Measurements from ENCODE around the gene AARS2.
A peak's percentile ranks its signal among the peaks of the same experiment; 100 is the strongest.

Gene AARS2

GRCh38 chr6:44304282-44305199 is 8.6 kb downstream of the AARS2 start:
- intact Hi-C loops (cut with DNase I): no loop called here
- peak in 37 of 42 donors; percentile 20 to 70 (median 41) for DNase-seq

- no peak for DNase-seq
- intact Hi-C loops (cut with DNase I): no loop called here
Measured at GRCh38 chr6:44303842-44304241, 9.3 kb downstream of the AARS2 start.

- no peak for DNase-seq
- intact Hi-C loops (cut with DNase I): no loop called here
Measured at GRCh38 chr6:44302856-44303255, 10.3 kb downstream of the AARS2 start.

GRCh38 chr6:44301782-44302564 is 11.2 kb downstream of the AARS2 start:
- no peak for DNase-seq
- intact Hi-C loops (cut with DNase I): no loop called here

- no peak for DNase-seq
- intact Hi-C loops (cut with DNase I): no loop called here
Measured at GRCh38 chr6:44301106-44301505, 12.0 kb downstream of the AARS2 start.

GRCh38 chr6:44300292-44300823 is 12.8 kb downstream of the AARS2 start:
- intact Hi-C loops (cut with DNase I): no loop called here
- no peak for DNase-seq

- intact Hi-C loops (cut with DNase I): no loop called here
- DNase-seq: no peak
Measured at GRCh38 chr6:44298864-44299263, 14.3 kb downstream of the AARS2 start.

- intact Hi-C loops (cut with DNase I): no loop called here
- DNase-seq: no peak
Measured at GRCh38 chr6:44298055-44298803, 14.9 kb downstream of the AARS2 start.

GRCh38 chr6:44297063-44298038 is 15.8 kb downstream of the AARS2 start:
- peak; percentile 27 to 88 (median 68) for DNase-seq

GRCh38 chr6:44294832-44295791 is 18.0 kb downstream of the AARS2 start:
- DNase-seq: peak in 1 of 42 donors; percentile 1

More at GRCh38 chr6:44297063-44298038, 15.8 kb downstream of the AARS2 start:
- intact Hi-C loops (cut with DNase I): no loop called here

GRCh38 chr6:44292661-44293365 is 20.3 kb downstream of the AARS2 start:
- intact Hi-C loops (cut with DNase I): no loop called here
- no peak for DNase-seq

More at GRCh38 chr6:44294832-44295791, 18.0 kb downstream of the AARS2 start:
- intact Hi-C loops (cut with DNase I): no loop called here

GRCh38 chr6:44291841-44292240 is 21.3 kb downstream of the AARS2 start:
- intact Hi-C loops (cut with DNase I): no loop called here
- DNase-seq: no peak

GRCh38 chr6:44289726-44290260 is 23.4 kb downstream of the AARS2 start:
- intact Hi-C loops (cut with DNase I): no loop called here

GRCh38 chr6:44286747-44287146 is 26.4 kb downstream of the AARS2 start:
- intact Hi-C loops (cut with DNase I): no loop called here
- DNase-seq: no peak

More at GRCh38 chr6:44289726-44290260, 23.4 kb downstream of the AARS2 start:
- peak in 2 of 42 donors; percentile 15 to 42 for DNase-seq

GRCh38 chr6:44286285-44286565 is 26.9 kb downstream of the AARS2 start:
- intact Hi-C loops (cut with DNase I): no loop called here
- no peak for DNase-seq

Data from head of caudate nucleus (tissue), 42 donors.